Body of pancreas (tissue), 4 donors: Measurements from ENCODE around the gene GPR161.

ENCODE experiments used
- CTCF ChIP-seq, 7 experiments: fragments of 450-650 bp in 4 of 7; fragments of 200-600 bp in 3 of 7; sonication (generic) in 3 of 7; IDR thresholded peaks; one replicate each; pipeline ENCODE4 v1.5.1; 2016 to 2019; ENCODE audit warnings: antibody characterized with exemption in 7 of 7
- POLR2A ChIP-seq, 3 donors: fragments of 450-650 bp; IDR thresholded peaks; one replicate each; pipeline ENCODE4 v1.6.1; 2016; ENCODE audit warnings: antibody characterized with exemption in 3 of 3, mild to moderate bottlenecking in 2 of 3

- TF ChIP-seq CTCF (IDR thresholded peaks at IDR 0.05) (no peak), POLR2A (IDR thresholded peaks at IDR 0.05) (no peak)
These were observed 91.4 kb downstream of the GPR161 start for GRCh38 chr1:168045311-168045710.
